SHP77 (cell line): ENCODE data around the gene RAB36.

Source experiments
- DNase-seq, 2 experiments: peaks; one replicate each; lab custom pipeline; 2025; lab: John Stamatoyannopoulos, UW

The RAB36 gene

GRCh38 chr22:23182309-23183060, 37.2 kb downstream of the RAB36 start:
- DNase-seq: peak in 1 of 2 experiments; percentile 23

- peak; percentile 23 to 46 for DNase-seq
Observed at GRCh38 chr22:23183061-23183698, 37.9 kb downstream of the RAB36 start.

DNA sequence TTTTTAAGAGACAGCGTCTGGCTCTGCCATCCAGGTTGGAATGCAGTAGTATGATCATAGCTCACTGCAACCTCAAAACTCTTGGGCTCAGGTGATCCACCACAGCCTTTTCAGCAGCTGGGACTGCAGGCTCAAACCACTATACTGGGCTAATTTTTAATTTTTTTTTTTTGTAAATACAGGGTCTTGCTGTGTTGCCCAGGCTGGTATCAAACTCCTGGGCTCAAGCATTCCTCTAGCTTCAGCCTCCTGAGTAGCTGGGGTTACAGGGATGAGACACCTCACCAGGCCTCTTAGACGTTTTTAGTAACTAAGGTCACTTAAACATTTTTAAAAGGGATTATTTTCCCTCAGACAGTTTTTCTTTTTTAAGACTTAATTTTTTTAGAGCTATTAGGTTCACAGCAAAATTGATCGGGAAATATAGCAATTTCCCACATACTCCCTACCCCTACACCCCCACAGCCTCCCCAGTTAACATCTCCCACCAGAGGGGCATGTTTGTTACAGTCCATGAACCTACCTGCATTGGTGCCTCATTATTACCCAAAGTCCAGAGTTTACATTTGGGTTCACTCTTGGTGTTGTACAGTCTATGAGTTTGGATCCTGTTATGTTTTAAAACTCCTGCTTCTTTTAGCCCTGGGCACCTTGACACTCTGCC, 39.0 kb downstream of the RAB36 start:
- DNase-seq: no peak

GRCh38 chr22:23184764-23185113, 39.5 kb downstream of the RAB36 start:
- DNase-seq: no peak

GRCh38 chr22:23187211-23187610, 41.9 kb downstream of the RAB36 start:
- no peak for DNase-seq

- no peak for DNase-seq
Observed at GRCh38 chr22:23187871-23188700, 42.8 kb downstream of the RAB36 start.

DNA sequence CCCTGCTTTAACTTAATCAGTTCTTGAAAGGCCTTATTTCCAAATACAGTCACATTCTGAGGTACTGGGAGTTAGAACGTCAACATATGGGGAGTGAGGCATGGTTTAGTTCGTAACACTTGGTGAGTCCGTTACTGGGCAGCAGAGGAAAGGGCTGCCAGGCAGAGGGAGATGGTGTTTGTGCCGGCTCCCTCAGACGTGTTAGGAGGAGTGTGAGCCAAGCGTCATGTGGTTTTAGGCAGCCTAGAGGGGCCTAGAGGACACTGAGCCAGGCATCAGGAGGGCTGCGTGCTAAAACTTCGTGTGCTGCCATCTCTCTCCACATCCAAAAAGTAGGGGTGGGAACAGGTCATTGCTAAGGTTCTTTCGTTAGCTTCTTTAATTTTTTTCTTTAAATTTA, 45.2 kb downstream of the RAB36 start:
- DNase-seq: no peak

DNA sequence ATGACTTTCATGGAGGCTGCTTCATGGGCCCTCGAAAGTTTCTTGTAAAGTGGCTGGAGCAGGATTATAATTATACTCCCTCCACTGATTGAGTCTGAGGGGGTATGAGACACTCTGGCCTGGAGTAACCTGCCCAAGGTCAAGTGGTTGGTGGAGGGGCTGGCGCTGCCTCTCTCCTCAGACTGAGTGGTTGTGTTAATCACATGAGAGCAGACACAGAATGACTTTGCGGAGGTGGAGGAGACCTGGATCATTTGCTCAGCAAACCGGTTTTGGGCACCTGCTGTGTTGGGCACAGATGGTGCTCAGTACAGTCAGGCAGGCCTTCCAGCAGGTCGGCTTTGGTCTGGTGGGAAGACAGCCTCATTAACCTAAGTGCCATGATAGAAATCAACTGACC, 46.9 kb downstream of the RAB36 start:
- peak in 1 of 2 experiments; percentile 35 for DNase-seq

GRCh38 chr22:23192558-23192957, 47.3 kb downstream of the RAB36 start:
- DNase-seq: no peak

GRCh38 chr22:23193196-23193827, 48.0 kb downstream of the RAB36 start:
- no peak for DNase-seq

DNA sequence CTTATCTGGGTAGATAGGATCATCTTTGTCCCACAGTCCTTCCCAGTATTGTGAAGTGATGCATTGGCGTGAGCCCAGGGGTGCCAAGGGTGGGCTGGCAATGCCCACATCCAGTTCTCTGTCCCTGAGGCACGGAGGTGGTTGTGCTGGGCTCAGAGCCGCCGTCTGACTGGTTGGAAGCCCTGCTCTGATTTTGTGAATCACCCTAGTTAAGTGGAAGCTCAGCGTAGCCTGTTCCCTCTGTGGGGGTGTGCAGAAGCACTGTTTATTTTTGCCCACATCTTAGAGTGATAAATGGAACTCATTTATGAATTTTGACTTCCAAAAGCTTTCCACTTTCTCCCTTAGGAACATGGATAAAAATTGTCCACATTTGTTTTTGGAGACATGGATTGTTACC, 48.6 kb downstream of the RAB36 start:
- DNase-seq: no peak

DNA sequence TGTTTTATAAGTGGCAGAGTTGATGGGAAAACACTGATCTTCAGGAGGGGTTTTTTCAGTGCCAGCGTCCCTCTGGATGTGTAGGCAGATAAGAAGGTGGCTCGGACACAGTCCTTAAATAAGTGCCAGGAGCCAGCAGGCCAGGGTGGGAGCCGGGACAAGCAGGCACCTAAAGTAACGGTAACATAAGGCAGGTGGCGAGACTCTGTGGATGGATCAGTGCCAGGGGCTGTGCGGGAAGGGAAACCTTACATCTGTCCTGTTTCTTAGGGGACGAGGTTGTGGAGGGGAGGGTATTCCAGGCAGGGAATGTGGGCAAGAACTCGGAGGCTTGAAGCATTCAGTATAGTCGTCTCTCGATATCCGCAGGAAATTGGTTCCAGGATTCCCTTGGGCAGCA, 50.9 kb downstream of the RAB36 start:
- peak in 1 of 2 experiments; percentile 46 for DNase-seq

DNA sequence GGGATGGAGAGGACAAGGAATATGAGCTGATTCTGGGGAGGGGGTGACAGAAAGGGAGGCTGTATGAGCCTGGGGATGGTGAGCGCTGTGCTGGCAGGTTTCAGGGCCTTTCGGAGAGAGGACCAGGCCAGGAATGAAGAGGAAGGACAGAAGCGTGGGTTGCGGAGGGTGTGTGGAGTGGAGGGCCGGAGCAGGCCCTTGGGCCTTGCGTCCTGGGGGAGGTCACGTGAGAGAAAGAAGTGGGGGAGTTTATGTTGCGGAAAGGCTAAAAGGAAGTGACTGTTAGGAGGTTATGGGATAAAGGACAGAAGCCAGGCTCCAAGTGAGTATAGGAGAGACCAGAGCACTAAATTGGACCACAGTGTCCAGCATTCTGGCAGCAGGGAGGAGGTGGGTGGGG, 52.6 kb downstream of the RAB36 start:
- DNase-seq: no peak

DNA sequence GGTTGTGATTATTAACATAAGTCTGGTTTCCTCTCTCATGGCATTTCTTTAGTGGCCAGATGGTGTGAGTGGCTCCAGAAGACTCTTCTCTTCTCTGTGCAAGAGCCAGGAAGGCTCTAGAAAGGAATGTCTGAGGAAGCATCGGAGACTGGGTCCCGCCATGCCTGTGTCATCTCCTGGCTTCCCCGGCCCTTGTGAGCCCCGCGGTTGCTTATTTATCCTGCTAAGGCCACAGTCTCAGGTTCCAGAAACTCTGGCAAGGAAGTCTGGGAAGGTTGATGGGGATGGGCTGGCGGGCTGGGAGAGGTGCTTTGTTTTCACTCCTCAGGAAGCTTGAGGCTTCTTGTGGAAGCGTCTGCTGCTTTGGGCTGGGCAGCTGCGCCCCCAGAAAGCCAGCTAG, 53.9 kb downstream of the RAB36 start:
- DNase-seq: no peak

DNA sequence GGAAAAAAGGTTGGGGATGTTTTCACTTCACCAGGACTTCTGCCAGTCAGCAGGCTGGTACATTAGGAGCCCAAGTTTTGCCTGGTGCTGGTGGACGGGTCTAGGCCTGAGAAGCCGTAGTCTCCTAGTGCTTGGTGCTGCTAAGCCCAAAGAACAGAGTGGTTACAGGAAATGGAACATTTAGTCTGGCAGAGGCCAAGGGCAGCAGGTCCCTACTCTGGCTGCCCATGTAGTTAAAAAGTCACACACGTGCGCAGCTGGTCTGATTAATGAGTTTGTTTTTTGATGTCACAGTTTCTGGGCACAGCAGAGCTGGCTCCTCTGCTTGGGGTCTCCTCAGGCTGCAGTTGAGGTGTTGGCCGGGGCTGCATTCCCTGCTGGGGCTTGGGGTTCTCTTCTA, 55.6 kb downstream of the RAB36 start:
- peak; percentile 18 to 50 for DNase-seq

DNA sequence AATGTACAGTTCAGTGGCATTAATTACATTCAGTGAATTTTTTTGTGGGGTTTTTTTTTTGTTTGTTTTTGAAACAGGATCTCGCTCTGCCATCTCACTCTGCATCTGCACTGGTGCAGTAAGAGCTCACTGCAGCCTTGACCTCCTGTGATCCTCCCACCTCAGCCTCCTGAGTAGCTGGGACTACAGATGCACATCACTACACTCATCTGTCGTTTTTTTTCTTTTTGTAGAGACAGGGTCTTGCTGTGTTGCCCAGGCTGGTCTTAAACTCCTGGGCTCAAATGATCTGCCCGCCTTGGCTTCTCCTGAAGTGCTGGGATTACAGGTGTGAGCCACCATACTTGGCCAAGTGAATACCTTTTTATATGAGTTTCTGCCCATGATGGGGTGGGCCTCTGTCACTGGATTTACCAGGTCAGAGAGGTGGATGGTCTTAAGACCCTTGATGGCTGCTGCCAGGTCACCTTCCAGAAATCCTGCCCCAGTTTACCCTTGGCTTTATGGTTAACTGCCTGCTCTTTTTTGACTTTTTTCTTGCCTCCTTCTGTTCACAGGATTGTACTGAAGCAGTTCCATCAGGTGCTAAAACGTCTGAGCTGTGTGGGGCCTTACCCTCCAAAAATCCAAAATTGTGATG, 57.7 kb downstream of the RAB36 start:
- no peak for DNase-seq

DNA sequence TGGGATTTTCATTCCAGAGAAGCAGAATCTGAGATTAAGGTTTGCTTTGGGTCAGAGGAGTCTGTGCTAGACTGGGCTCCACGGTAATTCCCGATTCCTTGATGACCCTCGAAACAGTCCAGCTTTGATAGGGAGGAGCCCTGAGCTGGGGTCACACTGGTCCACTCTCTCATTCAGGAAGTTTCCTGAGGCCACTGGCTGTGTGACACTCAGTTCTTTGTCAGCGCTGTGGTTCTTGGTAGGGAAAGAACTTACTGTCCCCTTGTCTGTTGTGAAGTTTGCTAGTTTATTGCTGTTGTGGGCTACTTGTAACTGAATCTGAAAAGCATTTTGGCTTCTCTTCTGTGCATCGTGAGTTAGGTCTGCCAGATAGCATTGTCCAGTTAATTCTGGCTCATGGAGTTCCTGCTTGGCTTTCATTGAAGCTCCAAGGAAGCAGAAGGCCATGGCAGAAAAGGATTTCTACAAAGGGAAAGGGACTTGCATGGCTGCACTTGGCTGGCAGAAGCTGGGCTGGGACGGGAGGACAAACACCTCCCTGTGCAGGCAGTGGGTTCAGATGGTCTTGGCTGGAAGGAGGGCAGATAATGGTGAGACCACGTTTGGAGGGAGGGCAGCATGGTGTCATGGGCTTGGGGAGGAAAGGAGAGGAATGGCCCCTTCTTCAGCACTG, 58.3 kb downstream of the RAB36 start:
- DNase-seq: no peak

DNA sequence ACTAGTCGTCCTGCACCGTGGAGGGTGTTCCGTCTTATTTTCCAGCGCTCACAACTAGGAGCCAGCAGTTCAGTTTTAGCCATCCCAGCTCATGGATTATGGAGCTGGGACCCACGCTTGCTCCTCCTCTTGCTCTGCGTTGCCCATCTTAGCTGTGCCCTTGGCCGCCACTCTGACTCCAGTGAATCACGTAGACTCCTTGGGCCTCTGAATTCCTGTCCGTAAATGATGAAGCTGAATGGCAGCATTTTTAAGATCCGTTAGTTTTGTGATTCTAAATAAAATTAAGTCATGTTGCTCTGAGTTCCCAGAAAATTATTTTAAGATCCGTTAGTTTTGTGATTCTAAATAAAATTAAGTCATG, 58.8 kb downstream of the RAB36 start:
- DNase-seq: no peak

DNA sequence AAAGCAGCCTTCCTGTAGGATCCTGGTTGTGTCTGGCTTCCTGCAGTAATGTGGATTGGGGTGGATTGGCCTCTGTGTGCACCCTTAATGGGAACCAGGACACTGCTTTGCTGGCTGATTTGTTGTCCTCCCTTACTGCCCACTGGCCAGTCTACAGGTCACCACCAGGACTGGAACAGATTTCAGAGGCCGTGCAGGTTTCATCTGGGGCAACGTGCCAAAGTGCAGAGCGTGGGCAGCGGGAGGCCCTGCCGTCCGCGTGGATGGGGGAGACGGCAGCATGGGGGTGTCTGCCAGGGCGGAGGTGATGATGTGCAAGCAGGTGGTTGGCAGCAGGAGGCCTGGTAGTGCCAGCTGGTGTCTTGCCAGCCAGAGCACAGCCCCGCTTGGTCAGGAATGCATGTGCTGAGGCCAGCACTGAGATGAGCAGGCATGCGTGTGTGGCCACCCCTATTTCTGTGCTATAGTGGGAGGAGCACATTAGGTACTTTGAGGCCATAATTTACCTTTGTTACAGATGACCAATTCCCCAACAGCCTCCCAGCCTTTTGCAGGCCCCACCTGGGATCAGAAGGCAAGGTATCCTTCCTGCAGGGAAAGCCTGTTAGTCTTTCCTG, 59.4 kb downstream of the RAB36 start:
- DNase-seq: peak in 1 of 2 experiments; percentile 26

GRCh38 chr22:23205339-23206049, 60.2 kb downstream of the RAB36 start:
- DNase-seq: no peak
